ENCODE measurements around the gene RAB3B. TPM values are rescaled to one million over a fixed set of nuclear protein-coding genes. Genes with fewer than 3 reads are reported as not detected.

RAB3B gene
- total and polyA plus RNA-seq, 2 donors (not counting 1 experiment from before 2014, with no cell fraction given) = 36.5 to 51.6 TPM

GRCh38 chr1:51878616-51879336 lies 111.7 kb downstream of the RAB3B start, which contains the start of gene NRDC:
Gene NRDC, minus strand, starts transcription at chr1:51878727. Its CDS starts 112 bp downstream, at chr1:51878615.
- no peak for TF ChIP-seq CTCF (conservative IDR thresholded peaks at IDR 0.05 in 1 of 2, IDR thresholded peaks at IDR 0.05 in 1 of 2; ENCODE audit: low read depth in 1 of 2, low read length in 2 of 2)
- TF ChIP-seq EZH2 (IDR thresholded peaks at IDR 0.05; ENCODE audit: low read length, missing control alignments) = no peak
- Histone ChIP-seq H3K4me3 (replicated peaks in 1 of 4; ENCODE audit: control extremely low read depth in 1 of 4, insufficient read depth in 1 of 4, low read depth in 3 of 4, low read length in 4 of 4) (peak within 1 kb of the TSS; percentile 73 to 100 (median 94)), H2AFZ (ENCODE audit: low read length) (peak within 1 kb of the TSS; percentile 49), H3K36me3 (ENCODE audit: control insufficient read depth, insufficient read depth, low read length) (peaks cover 1% of the 10 kb centered on the region), H3K79me2 (ENCODE audit: control insufficient read depth, insufficient read depth, low read length) (peaks cover 46% of the 10 kb centered on the region), H4K20me1 (ENCODE audit: control insufficient read depth, extremely low read depth, insufficient read depth, low read length) (no peaks in the 10 kb centered on the region), H3K27me3 (ENCODE audit: control insufficient read depth, insufficient read depth, low read length) (no peaks in the 10 kb centered on the region), H3K9me3 (ENCODE audit: control insufficient read depth, insufficient read depth, low read depth, low read length) (no peaks in the 10 kb centered on the region), H3K4me1 (ENCODE audit: control insufficient read depth, extremely low read depth, insufficient read depth, low read length) (peaks cover 2% of the 10 kb centered on the region), H3K9ac (ENCODE audit: insufficient read depth, low read length) (peak within 1 kb of the TSS; percentile 95), H3K27ac (ENCODE audit: insufficient read depth, low read length) (peak within 1 kb of the TSS; percentile 98), H3K4me2 (ENCODE audit: extremely low read depth, insufficient read depth, low read length) (peak within 1 kb of the TSS; percentile 67)
- DNase-seq (ENCODE audit: low read depth in 2 of 2) = peak; percentile 99 to 100

- Histone ChIP-seq H3K4me3 (replicated peaks in 1 of 4; ENCODE audit: control extremely low read depth in 1 of 4, insufficient read depth in 1 of 4, low read depth in 3 of 4, low read length in 4 of 4) (peak overlapping the region; percentile 73 to 100 (median 94)), H3K36me3 (ENCODE audit: control insufficient read depth, insufficient read depth, low read length) (peaks cover 1% of the 10 kb centered on the region), H3K27me3 (ENCODE audit: control insufficient read depth, insufficient read depth, low read length) (no peaks in the 10 kb centered on the region), H2AFZ (ENCODE audit: low read length) (peak overlapping the region; percentile 24), H3K9ac (ENCODE audit: insufficient read depth, low read length) (peak overlapping the region; percentile 95), H3K9me3 (ENCODE audit: control insufficient read depth, insufficient read depth, low read depth, low read length) (no peaks in the 10 kb centered on the region), H4K20me1 (ENCODE audit: control insufficient read depth, extremely low read depth, insufficient read depth, low read length) (no peaks in the 10 kb centered on the region), H3K4me1 (ENCODE audit: control insufficient read depth, extremely low read depth, insufficient read depth, low read length) (peaks cover 2% of the 10 kb centered on the region), H3K27ac (ENCODE audit: insufficient read depth, low read length) (peak overlapping the region; percentile 98), H3K79me2 (ENCODE audit: control insufficient read depth, insufficient read depth, low read length) (peaks cover 50% of the 10 kb centered on the region), H3K4me2 (ENCODE audit: extremely low read depth, insufficient read depth, low read length) (peak overlapping the region; percentile 64)
- DNase-seq (ENCODE audit: low read depth in 2 of 2) = no peak
- TF ChIP-seq CTCF (conservative IDR thresholded peaks at IDR 0.05 in 1 of 2, IDR thresholded peaks at IDR 0.05 in 1 of 2; ENCODE audit: low read depth in 1 of 2, low read length in 2 of 2) (no peak), EZH2 (IDR thresholded peaks at IDR 0.05; ENCODE audit: low read length, missing control alignments) (no peak)
Measured at GRCh38 chr1:51878308-51878615, 112.2 kb downstream of the RAB3B start.

GRCh38 chr1:51877434-51878307 lies 112.8 kb downstream of the RAB3B start:
- Histone ChIP-seq H3K4me2 (ENCODE audit: extremely low read depth, insufficient read depth, low read length) (peak overlapping the region; percentile 64), H3K79me2 (ENCODE audit: control insufficient read depth, insufficient read depth, low read length) (peaks cover 55% of the 10 kb centered on the region), H3K27ac (ENCODE audit: insufficient read depth, low read length) (peak overlapping the region; percentile 98), H2AFZ (ENCODE audit: low read length) (no peak overlapping the region), H3K36me3 (ENCODE audit: control insufficient read depth, insufficient read depth, low read length) (peaks cover 1% of the 10 kb centered on the region), H3K9ac (ENCODE audit: insufficient read depth, low read length) (peak overlapping the region; percentile 95), H3K9me3 (ENCODE audit: control insufficient read depth, insufficient read depth, low read depth, low read length) (no peaks in the 10 kb centered on the region), H3K4me1 (ENCODE audit: control insufficient read depth, extremely low read depth, insufficient read depth, low read length) (peaks cover 2% of the 10 kb centered on the region), H4K20me1 (ENCODE audit: control insufficient read depth, extremely low read depth, insufficient read depth, low read length) (no peaks in the 10 kb centered on the region), H3K4me3 (replicated peaks in 1 of 4; ENCODE audit: control extremely low read depth in 1 of 4, insufficient read depth in 1 of 4, low read depth in 3 of 4, low read length in 4 of 4) (peak overlapping the region; percentile 73 to 100 (median 94)), H3K27me3 (ENCODE audit: control insufficient read depth, insufficient read depth, low read length) (no peaks in the 10 kb centered on the region)
- peak; percentile 38 to 55 for DNase-seq (ENCODE audit: low read depth in 2 of 2)
- TF ChIP-seq EZH2 (IDR thresholded peaks at IDR 0.05; ENCODE audit: low read length, missing control alignments) = no peak
- no peak for TF ChIP-seq CTCF (conservative IDR thresholded peaks at IDR 0.05 in 1 of 2, IDR thresholded peaks at IDR 0.05 in 1 of 2; ENCODE audit: low read depth in 1 of 2, low read length in 2 of 2)
